WERI-Rb-1 (cell line): Measurements from ENCODE around the gene LNPK.
"Not testable (repeated sequence)": the region's sequence is repeated elsewhere in the genome, so short reads cannot be mapped to it uniquely, and the experiment has no call there.

Source experiments
- DNase-seq: peaks from one replicate; pipeline ENCODE4 v3.0.0-alpha.2; 2020
- H3K27ac ChIP-seq: fragments of 250-450 bp; sonication (Bioruptor Pico); 2 replicates; pipeline ENCODE4 v1.5.1; 2020; ENCODE audit warnings: mild to moderate bottlenecking, moderate library complexity
- H3K27me3 ChIP-seq: fragments of 250-450 bp; sonication (Bioruptor Pico); 2 replicates; pipeline ENCODE4 v1.5.1; 2021; ENCODE audit warnings: mild to moderate bottlenecking, low read depth, moderate library complexity; ENCODE audit not compliant: insufficient read depth, severe bottlenecking
- H3K36me3 ChIP-seq: fragments of 250-450 bp; sonication (Bioruptor Pico); 2 replicates; pipeline ENCODE4 v1.5.1; 2020; ENCODE audit warnings: mild to moderate bottlenecking, moderate library complexity
- H3K4me3 ChIP-seq: 2 replicates; pipeline ENCODE4 v1.5.1; 2011; ENCODE audit warnings: low read depth, mild to moderate bottlenecking, control low read depth, low read length
- H3K9me3 ChIP-seq: fragments of 250-450 bp; sonication (Bioruptor Pico); 2 replicates; pipeline ENCODE4 v1.5.1; 2021; ENCODE audit warnings: mild to moderate bottlenecking, moderate library complexity; ENCODE audit not compliant: severe bottlenecking
- CTCF ChIP-seq: IDR thresholded peaks from 2 replicates; pipeline ENCODE4 v1.5.1; 2011; ENCODE audit warnings: low read depth, mild to moderate bottlenecking, control low read depth, inconsistent platforms, low read length

Gene LNPK

DNA sequence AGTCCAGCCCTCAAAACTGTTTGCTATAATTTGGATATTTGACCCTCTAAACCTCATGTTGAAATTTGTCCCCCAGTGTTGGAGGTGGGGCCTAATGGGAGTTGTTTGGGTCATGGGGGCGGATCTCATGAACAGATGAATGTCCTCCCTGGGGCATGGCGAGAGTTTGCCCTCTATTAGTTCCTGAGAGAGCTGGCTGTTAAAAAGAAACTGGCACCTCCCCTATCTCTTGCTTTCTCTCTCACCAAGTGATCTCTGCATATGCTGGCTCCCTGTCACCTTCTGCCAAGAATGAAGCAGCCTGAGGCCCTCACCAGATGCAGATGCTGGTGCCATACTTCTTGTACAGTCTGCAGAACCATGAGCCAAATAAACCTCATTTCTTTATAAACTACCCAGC, 12.0 kb downstream of the LNPK start:
- H3K36me3 ChIP-seq, result no peaks in the 10 kb centered on the region; the same call in 1 of the 2 replicates
- no peak for TF ChIP-seq CTCF
- no peak for DNase-seq
- H3K4me3 ChIP-seq, result no peak overlapping the region
- H3K27me3 ChIP-seq, result no peaks in the 10 kb centered on the region
- no peaks in the 10 kb centered on the region for H3K9me3 ChIP-seq
- H3K27ac ChIP-seq, result no peak overlapping the region

GRCh38 chr2:175987126-175987525, 14.9 kb downstream of the LNPK start:
- not testable (repeated sequence) for DNase-seq, H3K27me3 ChIP-seq, H3K9me3 ChIP-seq, H3K27ac ChIP-seq, H3K4me3 ChIP-seq, H3K36me3 ChIP-seq

GRCh38 chr2:175984846-175985245, 17.2 kb downstream of the LNPK start:
- TF ChIP-seq CTCF, result no peak
- Histone ChIP-seq H3K27ac (no peak overlapping the region), H3K27me3 (no peaks in the 10 kb centered on the region), H3K36me3 (no peaks in the 10 kb centered on the region; the same call in 1 of the 2 replicates), H3K9me3 (no peaks in the 10 kb centered on the region), H3K4me3 (no peak overlapping the region)
- DNase-seq, result no peak

DNA sequence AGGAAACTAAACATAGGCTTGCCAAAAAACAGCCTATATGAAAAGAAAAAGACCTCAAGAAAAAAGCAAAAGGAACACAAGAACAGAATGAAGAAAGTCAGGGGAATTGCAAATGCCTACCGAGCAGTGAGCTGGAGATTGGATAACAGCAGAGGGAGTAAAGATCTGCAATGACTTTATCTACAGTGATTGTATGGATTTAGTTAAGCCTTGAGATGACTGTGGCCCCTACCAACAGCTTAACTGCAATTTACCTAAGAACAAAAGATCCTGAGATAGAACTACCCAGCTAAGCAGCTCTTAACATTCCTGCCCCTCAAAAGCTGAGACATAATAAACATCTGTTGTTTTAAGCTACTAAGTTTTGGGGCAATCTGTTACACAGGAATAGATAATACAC, 20.5 kb downstream of the LNPK start:
- TF ChIP-seq CTCF, result peak; percentile 13; the same call in 1 of the 2 replicates
- H3K4me3 ChIP-seq, result no peak overlapping the region; the same call in 1 of the 2 replicates
- no peaks in the 10 kb centered on the region for H3K9me3 ChIP-seq
- no peak overlapping the region for H3K27ac ChIP-seq
- no peaks in the 10 kb centered on the region for H3K27me3 ChIP-seq
- peaks cover 6% of the 10 kb centered on the region for H3K36me3 ChIP-seq
- peak; percentile 42 for DNase-seq

- H3K27ac ChIP-seq, result no peak overlapping the region
- H3K4me3 ChIP-seq, result no peak overlapping the region
- H3K36me3 ChIP-seq, result peaks cover 8% of the 10 kb centered on the region
- no peak for DNase-seq
- H3K9me3 ChIP-seq, result no peaks in the 10 kb centered on the region
- TF ChIP-seq CTCF, result no peak
- no peaks in the 10 kb centered on the region for H3K27me3 ChIP-seq
Measured at GRCh38 chr2:175976391-175977157, 25.5 kb downstream of the LNPK start.

DNA sequence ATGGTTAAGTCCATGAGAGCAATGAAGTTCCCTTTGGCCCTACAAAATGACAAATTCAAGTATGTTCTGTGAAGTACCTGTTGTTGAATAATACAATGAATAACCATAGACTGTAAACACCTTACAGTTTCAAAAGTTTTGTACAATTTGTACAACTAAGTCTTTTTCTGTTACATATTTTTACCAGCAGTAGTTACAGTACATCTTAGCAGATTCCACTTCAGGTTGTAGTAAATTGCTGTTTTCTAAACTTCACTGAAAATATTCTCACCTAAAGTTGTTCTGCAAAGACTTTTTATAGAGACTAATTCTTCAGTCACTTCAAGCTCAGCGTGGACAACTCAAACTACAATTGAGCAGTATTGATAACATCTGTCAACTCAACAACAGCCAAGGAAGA, 28.7 kb downstream of the LNPK start:
- no peak for TF ChIP-seq CTCF
- H3K4me3 ChIP-seq, result no peak overlapping the region
- no peaks in the 10 kb centered on the region for H3K9me3 ChIP-seq
- no peak for DNase-seq
- peaks cover 5% of the 10 kb centered on the region for H3K36me3 ChIP-seq
- no peaks in the 10 kb centered on the region for H3K27me3 ChIP-seq
- H3K27ac ChIP-seq, result no peak overlapping the region
